Heart left ventricle (tissue), 13 donors: ENCODE data around the gene ARHGAP5.

Experiments used
- POLR2A ChIP-seq, 2 donors: fragments of 450-650 bp; IDR thresholded peaks; one replicate each; pipeline ENCODE4 v1.6.1; 2017; ENCODE audit warnings: antibody characterized with exemption in 2 of 2, mild to moderate bottlenecking in 2 of 2, moderate library complexity in 2 of 2
- TF ChIP-seq, protein P1 (sequence below), 12 donors: fragments of 200-600 bp; sonication (generic) in 4 of 12; IDR thresholded peaks; one replicate each; pipeline versions ENCODE4 v1.5.0 to v1.8.0; 2018 to 2022; ENCODE audit warnings: antibody characterized with exemption in 12 of 12, mild to moderate bottlenecking in 5 of 12
- donor health status: ischemic (EF 13 %, LVEDD 7.1; RV severe dilation, severe dysfunction).
- donor health status: DM: no; HTN: yes; CAD: no.
- donor health status: DM: no; HTN: no; CAD: no.
- donor health status: ischemic (EF 25% LVEDD 6.9; RV normal size, moderate dysfunction).
- donor health status: ischemic (EF 25% LVEDD 5.7; RV mildly dilated, moderate dysfunction).
- donor health status: ischemic (EF 35%, LVEDD 5.7; RV mildly dilated, moderate dysfunction).
- donor health status: nonischemic (EF 11% LVEDD 7.7; RV severe dilation, severe dysfunction).
- donor health status: DM: yes; HTN: yes; CAD: no.
- donor health status: PGD.
- donor health status: ischemic (EF 29% LVEDD 5.4; RV normal size, mild dysfunction).
- donor health status: nonischemic (EF 23%, LVEDD 6.1; RV moderate dilation, normal function).

DNA sequence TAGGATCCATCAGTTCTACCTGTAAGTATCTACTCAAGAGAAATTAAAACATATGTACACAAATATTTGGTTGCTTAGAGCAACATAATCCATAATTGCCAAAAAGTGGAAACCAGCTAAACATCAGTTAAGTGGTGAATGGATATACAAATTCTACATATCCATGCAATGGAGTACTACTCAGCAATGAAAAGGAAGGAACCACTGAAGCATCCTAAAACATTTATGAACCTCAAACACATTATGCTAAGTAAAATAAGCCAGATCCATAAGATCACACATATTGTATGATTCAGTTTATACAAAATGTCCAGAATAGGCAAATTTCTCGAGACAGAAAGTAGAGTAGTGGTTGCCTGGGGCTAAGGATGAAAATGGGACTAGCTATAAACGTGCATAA, 8.4 kb upstream of the ARHGAP5 start:
- TF ChIP-seq, protein P1, sequence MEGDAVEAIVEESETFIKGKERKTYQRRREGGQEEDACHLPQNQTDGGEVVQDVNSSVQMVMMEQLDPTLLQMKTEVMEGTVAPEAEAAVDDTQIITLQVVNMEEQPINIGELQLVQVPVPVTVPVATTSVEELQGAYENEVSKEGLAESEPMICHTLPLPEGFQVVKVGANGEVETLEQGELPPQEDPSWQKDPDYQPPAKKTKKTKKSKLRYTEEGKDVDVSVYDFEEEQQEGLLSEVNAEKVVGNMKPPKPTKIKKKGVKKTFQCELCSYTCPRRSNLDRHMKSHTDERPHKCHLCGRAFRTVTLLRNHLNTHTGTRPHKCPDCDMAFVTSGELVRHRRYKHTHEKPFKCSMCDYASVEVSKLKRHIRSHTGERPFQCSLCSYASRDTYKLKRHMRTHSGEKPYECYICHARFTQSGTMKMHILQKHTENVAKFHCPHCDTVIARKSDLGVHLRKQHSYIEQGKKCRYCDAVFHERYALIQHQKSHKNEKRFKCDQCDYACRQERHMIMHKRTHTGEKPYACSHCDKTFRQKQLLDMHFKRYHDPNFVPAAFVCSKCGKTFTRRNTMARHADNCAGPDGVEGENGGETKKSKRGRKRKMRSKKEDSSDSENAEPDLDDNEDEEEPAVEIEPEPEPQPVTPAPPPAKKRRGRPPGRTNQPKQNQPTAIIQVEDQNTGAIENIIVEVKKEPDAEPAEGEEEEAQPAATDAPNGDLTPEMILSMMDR (IDR thresholded peaks at IDR 0.05) = no peak
- TF ChIP-seq POLR2A (IDR thresholded peaks at IDR 0.05) = no peak
